Measurements from ENCODE around the gene TAF7.
"Not testable (repeated sequence)": the region's sequence is repeated elsewhere in the genome, so short reads cannot be mapped to it uniquely, and the experiment has no call there.

The TAF7 gene

DNA sequence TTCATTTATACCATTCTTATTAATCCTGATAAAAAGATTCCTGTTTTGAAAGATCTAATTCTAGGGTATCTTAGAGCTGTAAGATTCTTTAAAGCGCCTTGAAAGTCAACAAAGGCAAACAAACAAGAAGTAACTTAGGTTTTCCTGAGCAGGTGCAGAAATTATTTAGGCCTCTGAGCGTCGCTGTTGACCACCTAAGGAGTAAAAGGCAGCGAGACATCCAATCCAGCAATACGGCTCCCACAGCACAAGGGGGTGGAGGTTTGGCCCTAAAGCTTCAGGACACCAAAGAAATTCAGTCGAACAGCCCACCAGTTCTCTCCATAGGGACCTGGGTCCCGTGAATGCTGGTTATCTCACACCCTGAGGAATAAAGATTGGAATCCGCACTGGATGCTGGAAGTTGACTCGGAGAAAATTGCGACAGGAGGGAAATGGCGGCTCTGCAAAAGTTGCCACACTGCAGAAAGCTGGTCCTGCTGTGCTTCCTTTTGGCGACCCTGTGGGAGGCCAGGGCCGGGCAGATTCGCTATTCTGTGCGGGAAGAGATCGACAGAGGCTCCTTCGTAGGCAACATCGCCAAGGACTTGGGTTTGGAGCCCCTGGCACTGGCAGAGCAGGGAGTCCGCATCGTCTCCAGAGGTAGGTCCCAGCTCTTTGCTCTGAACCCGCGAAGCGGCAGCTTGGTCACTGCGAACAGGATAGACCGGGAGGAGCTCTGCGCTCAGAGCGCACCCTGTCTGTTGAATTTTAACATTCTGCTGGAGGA lies 18.1 kb upstream of the TAF7 start, which contains the start of gene PCDHGA2:
TSS of gene PCDHGA2 (plus strand) at position 223 of the 769 bp plus-strand sequence.
- H3K27me3 ChIP-seq (ENCODE audit: control insufficient read depth, insufficient read depth, low read length) = no peaks in the 10 kb centered on the region
- H3K9me3 ChIP-seq (ENCODE audit: control insufficient read depth, insufficient read depth, low read length) = peaks cover 2% of the 10 kb centered on the region
- no peaks in the 10 kb centered on the region for H3K4me1 ChIP-seq (ENCODE audit: control insufficient read depth, insufficient read depth, low read length)
- DNase-seq (ENCODE audit: low read depth, low spot score) = no peak
- H3K36me3 ChIP-seq (ENCODE audit: control insufficient read depth, insufficient read depth, low read length) = no peaks in the 10 kb centered on the region
- no peak within 1 kb of the TSS for H3K4me3 ChIP-seq (ENCODE audit: low read length)
- H3K27ac ChIP-seq (ENCODE audit: low read length) = no peak within 1 kb of the TSS
- WGBS (ENCODE audit: insufficient coverage, insufficient read length) = no CpG with 5 or more reads among the region's 27 CpGs

GRCh38 chr5:141332571-141332970 lies 12.0 kb upstream of the TAF7 start:
- not testable (repeated sequence) for H3K4me3 ChIP-seq (ENCODE audit: low read length); H3K9me3 ChIP-seq (ENCODE audit: control insufficient read depth, insufficient read depth, low read length); H3K4me1 ChIP-seq (ENCODE audit: control insufficient read depth, insufficient read depth, low read length); DNase-seq (ENCODE audit: low read depth, low spot score); H3K27ac ChIP-seq (ENCODE audit: low read length); H3K27me3 ChIP-seq (ENCODE audit: control insufficient read depth, insufficient read depth, low read length); H3K36me3 ChIP-seq (ENCODE audit: control insufficient read depth, insufficient read depth, low read length)
- no CpG with 5 or more reads among the region's 39 CpGs for whole genome bisulfite sequencing (ENCODE audit: insufficient coverage, insufficient read length)

DNA sequence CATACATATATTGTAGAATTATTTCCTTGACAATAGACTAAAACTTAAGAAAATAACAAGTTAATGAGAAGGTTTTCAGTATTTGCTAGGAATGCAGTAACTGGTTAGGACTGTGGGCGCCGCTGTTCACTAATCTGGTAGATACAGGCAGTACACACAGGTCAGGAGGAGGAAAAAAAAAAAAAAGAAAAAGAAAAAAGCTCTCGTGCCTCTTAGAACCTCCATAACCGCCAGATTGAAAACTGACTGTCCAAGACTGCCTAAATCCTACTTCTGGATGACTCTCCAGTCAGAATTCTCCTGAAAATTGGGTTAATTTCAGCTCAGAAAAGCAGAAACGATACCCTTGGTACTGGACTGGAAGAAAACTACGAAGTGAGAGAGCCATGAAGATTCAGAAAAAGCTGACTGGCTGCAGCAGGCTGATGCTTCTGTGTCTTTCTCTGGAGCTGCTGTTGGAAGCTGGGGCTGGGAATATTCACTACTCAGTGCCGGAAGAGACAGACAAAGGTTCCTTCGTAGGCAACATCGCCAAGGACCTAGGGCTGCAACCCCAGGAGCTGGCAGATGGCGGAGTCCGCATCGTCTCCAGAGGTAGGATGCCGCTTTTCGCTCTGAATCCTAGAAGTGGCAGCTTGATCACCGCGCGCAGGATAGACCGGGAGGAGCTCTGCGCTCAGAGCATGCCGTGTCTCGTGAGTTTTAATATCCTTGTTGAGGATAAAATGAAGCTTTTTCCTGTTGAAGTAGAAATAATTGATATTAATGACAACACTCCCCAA lies 9.9 kb upstream of the TAF7 start, which contains the start of gene PCDHGA1:
TSS of gene PCDHGA1 (plus strand) at position 216 of the 782 bp plus-strand sequence.
- Histone ChIP-seq H3K27me3 (ENCODE audit: control insufficient read depth, insufficient read depth, low read length) (no peaks in the 10 kb centered on the region), H3K4me1 (ENCODE audit: control insufficient read depth, insufficient read depth, low read length) (no peaks in the 10 kb centered on the region), H3K27ac (ENCODE audit: low read length) (no peak within 1 kb of the TSS), H3K36me3 (ENCODE audit: control insufficient read depth, insufficient read depth, low read length) (no peaks in the 10 kb centered on the region), H3K4me3 (ENCODE audit: low read length) (no peak within 1 kb of the TSS), H3K9me3 (ENCODE audit: control insufficient read depth, insufficient read depth, low read length) (no peaks in the 10 kb centered on the region)
- WGBS (ENCODE audit: insufficient coverage, insufficient read length) = no CpG with 5 or more reads among the region's 21 CpGs
- no peak for DNase-seq (ENCODE audit: low read depth, low spot score)

DNA sequence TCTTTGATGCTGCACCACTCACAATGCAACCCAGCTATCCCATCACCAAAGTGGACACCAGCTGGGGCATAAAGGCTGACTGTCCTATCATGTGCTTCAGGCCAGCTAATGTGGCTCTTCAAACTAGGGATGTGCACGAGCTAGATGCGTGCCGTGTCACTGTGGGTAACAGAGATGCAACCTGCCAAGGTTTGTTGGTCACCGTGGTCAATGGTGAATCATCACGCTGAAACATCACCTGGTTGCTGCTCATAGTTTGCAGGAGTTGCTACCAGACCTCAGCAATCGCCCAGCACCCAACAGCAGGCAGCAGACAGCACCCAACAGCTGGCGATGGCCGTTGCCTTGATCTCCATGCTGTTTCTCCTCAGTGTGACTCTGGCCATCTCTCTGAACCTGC lies 7.6 kb upstream of the TAF7 start:
- no peaks in the 10 kb centered on the region for H3K4me1 ChIP-seq (ENCODE audit: control insufficient read depth, insufficient read depth, low read length)
- H3K36me3 ChIP-seq (ENCODE audit: control insufficient read depth, insufficient read depth, low read length) = no peaks in the 10 kb centered on the region
- no peak for DNase-seq (ENCODE audit: low read depth, low spot score)
- no peaks in the 10 kb centered on the region for H3K9me3 ChIP-seq (ENCODE audit: control insufficient read depth, insufficient read depth, low read length)
- WGBS (ENCODE audit: insufficient coverage, insufficient read length) = no CpG with 5 or more reads among the region's 8 CpGs
- no peak overlapping the region for H3K4me3 ChIP-seq (ENCODE audit: low read length)
- H3K27ac ChIP-seq (ENCODE audit: low read length) = no peak overlapping the region
- no peaks in the 10 kb centered on the region for H3K27me3 ChIP-seq (ENCODE audit: control insufficient read depth, insufficient read depth, low read length)

DNA sequence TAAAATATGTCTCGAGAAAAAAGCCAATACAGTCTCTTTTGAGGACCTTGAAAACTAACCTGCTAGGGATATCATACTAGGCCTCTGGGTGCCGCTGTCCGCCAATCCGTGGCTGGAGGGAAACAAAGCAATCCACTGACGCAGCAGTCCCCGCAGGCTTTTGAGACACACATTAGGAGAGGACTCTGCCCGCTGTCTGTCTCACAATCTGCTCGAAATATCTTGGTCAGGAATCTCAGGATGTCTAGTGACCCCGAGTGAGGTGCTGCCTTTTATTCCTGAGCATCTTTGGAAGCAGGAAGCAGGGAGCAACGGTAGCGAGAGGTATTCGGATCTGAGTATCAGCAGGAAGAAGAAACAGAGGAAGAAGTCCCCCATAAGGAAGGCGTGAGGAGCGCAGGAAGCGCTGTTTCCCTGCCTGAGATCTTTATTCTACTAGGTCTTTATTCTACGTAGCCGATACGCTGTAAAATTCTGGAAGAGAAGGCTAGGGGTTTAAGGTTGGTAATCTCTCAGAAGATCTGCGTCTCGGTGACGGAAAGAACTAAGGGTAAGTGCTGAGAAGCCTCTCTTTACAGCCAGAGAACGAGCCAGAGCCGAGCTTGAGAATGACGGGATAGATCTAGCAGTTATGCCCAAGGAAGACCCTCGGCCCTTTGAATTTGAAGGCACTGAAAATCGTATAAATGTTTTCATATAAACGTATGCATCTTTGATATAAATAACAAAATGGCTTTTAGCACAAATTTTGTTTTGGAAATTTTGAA lies 5.7 kb upstream of the TAF7 start:
- H3K27ac ChIP-seq (ENCODE audit: low read length) = no peak overlapping the region
- DNase-seq (ENCODE audit: low read depth, low spot score) = peak; percentile 41
- no peaks in the 10 kb centered on the region for H3K27me3 ChIP-seq (ENCODE audit: control insufficient read depth, insufficient read depth, low read length)
- H3K4me3 ChIP-seq (ENCODE audit: low read length) = peak overlapping the region; percentile 23; the same call in 1 of the 2 replicates
- WGBS (ENCODE audit: insufficient coverage, insufficient read length) = no CpG with 5 or more reads among the region's 27 CpGs
- H3K4me1 ChIP-seq (ENCODE audit: control insufficient read depth, insufficient read depth, low read length) = no peaks in the 10 kb centered on the region
- H3K9me3 ChIP-seq (ENCODE audit: control insufficient read depth, insufficient read depth, low read length) = no peaks in the 10 kb centered on the region
- no peaks in the 10 kb centered on the region for H3K36me3 ChIP-seq (ENCODE audit: control insufficient read depth, insufficient read depth, low read length)

DNA sequence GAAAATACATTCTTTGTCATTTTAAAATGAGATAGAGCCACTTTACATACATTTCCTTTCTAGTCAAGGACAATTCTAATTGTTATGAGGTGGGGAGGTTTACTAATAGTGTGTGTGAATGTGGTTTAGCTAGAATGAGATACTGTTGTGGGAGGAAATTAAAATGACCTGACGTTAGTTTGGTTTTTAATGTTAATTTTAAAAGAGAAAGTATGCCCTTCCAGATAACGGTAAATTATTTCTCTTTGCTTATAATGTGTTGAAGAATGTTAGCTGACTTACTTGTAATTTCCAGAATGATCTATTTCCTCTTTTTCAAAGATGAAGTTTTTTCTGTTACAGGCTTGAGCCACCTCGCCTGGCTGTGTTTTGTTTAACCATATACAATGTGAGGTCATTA lies 1.7 kb upstream of the TAF7 start:
- Histone ChIP-seq H3K4me3 (ENCODE audit: low read length) (no peak overlapping the region), H3K4me1 (ENCODE audit: control insufficient read depth, insufficient read depth, low read length) (peaks cover 2% of the 10 kb centered on the region; the same call in 1 of the 2 replicates), H3K27me3 (ENCODE audit: control insufficient read depth, insufficient read depth, low read length) (no peaks in the 10 kb centered on the region), H3K9me3 (ENCODE audit: control insufficient read depth, insufficient read depth, low read length) (no peaks in the 10 kb centered on the region; the same call in 1 of the 2 replicates), H3K36me3 (ENCODE audit: control insufficient read depth, insufficient read depth, low read length) (peaks cover 8% of the 10 kb centered on the region; the same call in 1 of the 2 replicates), H3K27ac (ENCODE audit: low read length) (no peak overlapping the region)
- no peak for DNase-seq (ENCODE audit: low read depth, low spot score)
- WGBS (ENCODE audit: insufficient coverage, insufficient read length) = 100% methylated on average over 2 of the region's 3 CpGs

DNA sequence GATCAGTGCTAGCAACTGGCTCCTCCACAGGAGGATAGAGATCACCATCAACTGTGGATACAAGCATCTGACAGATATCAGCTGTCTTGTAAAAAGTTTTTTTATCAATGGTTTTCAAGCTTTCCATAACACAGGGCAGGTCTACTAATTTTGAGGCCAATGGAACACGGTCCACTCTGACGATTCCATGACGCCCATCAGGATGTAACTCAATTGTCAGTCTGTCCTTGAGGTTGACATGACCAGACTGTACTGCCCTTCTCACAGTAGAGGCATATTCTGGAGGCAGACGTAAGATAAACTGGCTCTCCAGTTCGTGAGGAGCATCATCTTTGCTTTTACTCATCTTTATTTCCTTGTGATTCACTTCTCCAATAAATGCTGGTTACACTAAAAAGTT lies 885 bp downstream of the TAF7 start:
- H3K4me1 ChIP-seq (ENCODE audit: control insufficient read depth, insufficient read depth, low read length) = peaks cover 2% of the 10 kb centered on the region; the same call in 1 of the 2 replicates
- H3K27me3 ChIP-seq (ENCODE audit: control insufficient read depth, insufficient read depth, low read length) = no peaks in the 10 kb centered on the region
- DNase-seq (ENCODE audit: low read depth, low spot score) = no peak
- H3K36me3 ChIP-seq (ENCODE audit: control insufficient read depth, insufficient read depth, low read length) = peaks cover 8% of the 10 kb centered on the region; the same call in 1 of the 2 replicates
- H3K27ac ChIP-seq (ENCODE audit: low read length) = no peak overlapping the region
- H3K4me3 ChIP-seq (ENCODE audit: low read length) = peak overlapping the region; percentile 70; the same call in 1 of the 2 replicates
- no CpG with 5 or more reads among the region's 5 CpGs for WGBS (ENCODE audit: insufficient coverage, insufficient read length)
- H3K9me3 ChIP-seq (ENCODE audit: control insufficient read depth, insufficient read depth, low read length) = no peaks in the 10 kb centered on the region; the same call in 1 of the 2 replicates

DNA sequence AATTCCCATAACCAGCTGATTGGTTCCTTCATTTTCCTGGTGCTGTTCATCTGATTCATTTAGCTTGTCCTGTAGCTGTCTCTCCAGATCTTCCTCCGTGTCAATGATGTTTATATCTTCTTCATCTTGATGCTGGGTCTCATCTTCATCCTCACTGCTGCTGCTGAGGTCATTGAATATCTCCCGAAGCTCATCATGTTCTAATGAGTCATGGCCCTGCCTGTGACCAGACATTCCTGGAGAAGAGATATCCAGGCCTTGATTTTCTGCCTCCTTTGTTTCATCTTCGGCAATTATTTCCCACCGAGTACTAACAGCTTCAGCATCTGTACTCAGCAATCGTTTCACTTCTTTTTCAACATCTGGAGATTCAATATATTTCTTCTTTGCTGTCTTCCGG lies 1.4 kb downstream of the TAF7 start:
- DNase-seq (ENCODE audit: low read depth, low spot score) = no peak
- Histone ChIP-seq H3K27me3 (ENCODE audit: control insufficient read depth, insufficient read depth, low read length) (no peaks in the 10 kb centered on the region), H3K4me1 (ENCODE audit: control insufficient read depth, insufficient read depth, low read length) (peaks cover 2% of the 10 kb centered on the region; the same call in 1 of the 2 replicates), H3K4me3 (ENCODE audit: low read length) (no peak overlapping the region), H3K27ac (ENCODE audit: low read length) (no peak overlapping the region), H3K36me3 (ENCODE audit: control insufficient read depth, insufficient read depth, low read length) (peaks cover 8% of the 10 kb centered on the region; the same call in 1 of the 2 replicates), H3K9me3 (ENCODE audit: control insufficient read depth, insufficient read depth, low read length) (no peaks in the 10 kb centered on the region; the same call in 1 of the 2 replicates)
- WGBS (ENCODE audit: insufficient coverage, insufficient read length) = no CpG with 5 or more reads among the region's 6 CpGs

- H3K36me3 ChIP-seq (ENCODE audit: control insufficient read depth, insufficient read depth, low read length); H3K27me3 ChIP-seq (ENCODE audit: control insufficient read depth, insufficient read depth, low read length); DNase-seq (ENCODE audit: low read depth, low spot score); H3K4me1 ChIP-seq (ENCODE audit: control insufficient read depth, insufficient read depth, low read length); H3K27ac ChIP-seq (ENCODE audit: low read length); H3K9me3 ChIP-seq (ENCODE audit: control insufficient read depth, insufficient read depth, low read length); H3K4me3 ChIP-seq (ENCODE audit: low read length): not testable (repeated sequence)
- WGBS (ENCODE audit: insufficient coverage, insufficient read length) = no CpG with 5 or more reads among the region's 4 CpGs
These were observed 3.6 kb downstream of the TAF7 start for GRCh38 chr5:141316963-141317362.

DNA sequence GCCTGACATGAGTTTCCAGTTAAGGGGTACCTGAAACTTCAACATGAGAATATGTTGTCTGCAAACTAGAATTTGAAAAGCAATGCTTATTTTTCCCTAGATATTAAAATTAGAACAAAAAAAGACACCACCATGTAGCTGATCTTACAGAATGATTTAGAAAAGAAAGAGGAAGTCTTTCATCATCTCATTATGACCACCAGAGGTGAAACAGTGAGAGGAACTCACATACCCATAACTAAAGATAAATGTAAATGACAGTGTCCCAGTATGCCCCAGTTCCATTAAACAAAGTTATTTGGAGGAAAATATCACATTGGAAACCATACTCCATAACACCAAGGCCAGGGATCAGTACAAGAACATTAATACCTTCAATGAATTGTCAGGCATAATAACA lies 6.9 kb downstream of the TAF7 start:
- Histone ChIP-seq H3K4me3 (ENCODE audit: low read length) (no peak overlapping the region), H3K4me1 (ENCODE audit: control insufficient read depth, insufficient read depth, low read length) (no peaks in the 10 kb centered on the region), H3K36me3 (ENCODE audit: control insufficient read depth, insufficient read depth, low read length) (peaks cover 2% of the 10 kb centered on the region; the same call in 1 of the 2 replicates), H3K27ac (ENCODE audit: low read length) (no peak overlapping the region), H3K9me3 (ENCODE audit: control insufficient read depth, insufficient read depth, low read length) (no peaks in the 10 kb centered on the region; the same call in 1 of the 2 replicates), H3K27me3 (ENCODE audit: control insufficient read depth, insufficient read depth, low read length) (no peaks in the 10 kb centered on the region)
- DNase-seq (ENCODE audit: low read depth, low spot score) = no peak
